HG02610 (cell line): ENCODE data around the gene DNAH9.

Source experiments
- ATAC-seq: cut with Tn5 transposase; IDR thresholded peaks from one replicate; pipeline ENCODE4 v1.9.1; 2021; ENCODE audit warnings: mild to moderate bottlenecking, moderate library complexity; ENCODE audit not compliant: unreplicated experiment

Gene DNAH9

DNA sequence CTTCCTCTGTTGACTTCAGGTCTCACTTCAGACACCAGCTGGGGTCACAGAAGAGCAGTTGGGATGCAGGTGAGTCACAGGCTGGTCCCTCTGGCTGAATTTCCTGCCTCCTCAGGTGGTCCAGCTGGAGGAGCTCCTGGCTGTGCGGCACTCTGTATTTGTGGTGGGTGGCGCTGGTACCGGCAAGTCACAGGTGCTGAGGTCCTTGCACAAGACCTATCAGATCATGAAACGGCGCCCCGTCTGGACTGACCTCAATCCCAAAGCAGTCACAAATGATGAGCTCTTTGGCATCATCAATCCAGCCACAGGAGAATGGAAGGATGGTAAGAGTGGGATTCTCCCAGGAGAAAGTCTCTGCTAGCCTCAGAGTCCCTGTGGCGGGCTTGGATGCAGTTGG is 149.2 kb downstream of the DNAH9 start:
- ATAC-seq, result no peak

DNA sequence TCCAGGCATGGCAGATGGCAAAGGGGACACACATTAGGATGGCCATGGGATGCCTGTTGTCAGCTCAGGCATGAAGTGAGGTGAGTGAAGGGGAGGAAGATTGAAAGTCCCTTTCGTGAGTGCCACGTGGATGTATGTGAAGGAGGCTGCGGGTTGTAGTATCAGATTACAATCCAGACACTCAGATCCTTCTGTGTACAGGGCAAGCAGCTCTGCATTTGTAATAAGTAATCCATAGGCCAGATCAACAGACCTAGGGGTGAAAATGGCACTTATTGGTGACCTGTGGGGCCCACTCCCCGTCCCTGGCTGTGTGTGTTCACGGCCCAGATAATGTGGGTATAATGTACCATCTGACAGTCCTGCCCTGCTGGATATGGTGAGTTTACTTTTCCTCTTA is 159.5 kb downstream of the DNAH9 start:
- no peak for ATAC-seq

DNA sequence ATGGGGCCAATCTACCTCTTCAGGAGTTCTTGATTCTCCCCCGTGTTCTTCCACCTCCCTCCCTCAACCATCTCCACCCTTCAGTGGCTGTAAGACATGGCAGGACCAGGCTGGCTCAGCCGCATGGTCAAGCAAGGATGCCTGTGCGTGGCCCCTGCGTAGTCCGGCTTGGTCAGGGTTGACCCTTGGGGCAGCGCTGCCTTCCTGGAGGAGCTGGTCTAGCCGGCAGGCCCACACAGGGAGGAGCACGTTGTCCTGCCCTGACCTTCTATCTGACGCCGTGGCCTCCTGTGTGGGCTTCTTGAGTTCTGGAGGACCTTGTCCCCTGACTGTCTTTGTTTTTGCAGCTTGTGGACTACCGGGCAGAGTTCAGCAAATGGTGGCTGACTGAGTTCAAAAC is 169.8 kb downstream of the DNAH9 start:
- ATAC-seq, result no peak

DNA sequence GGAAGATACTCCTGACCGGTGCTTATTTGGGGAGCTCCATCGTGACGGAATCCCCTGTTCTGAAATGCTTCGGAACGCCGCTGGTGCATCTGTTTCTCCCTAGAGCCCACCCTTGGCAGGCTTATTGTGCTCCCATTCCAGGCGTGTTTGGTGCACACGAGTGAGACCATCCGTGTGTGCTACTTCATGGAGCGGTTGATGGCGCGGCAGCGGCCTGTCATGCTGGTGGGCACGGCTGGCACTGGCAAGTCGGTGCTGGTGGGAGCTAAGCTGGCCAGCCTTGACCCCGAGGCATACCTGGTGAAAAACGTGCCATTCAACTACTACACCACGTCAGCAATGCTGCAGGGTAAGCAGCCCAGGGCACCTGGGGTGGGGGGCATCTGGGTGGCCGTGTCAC is 170.7 kb downstream of the DNAH9 start:
- no peak for ATAC-seq

DNA sequence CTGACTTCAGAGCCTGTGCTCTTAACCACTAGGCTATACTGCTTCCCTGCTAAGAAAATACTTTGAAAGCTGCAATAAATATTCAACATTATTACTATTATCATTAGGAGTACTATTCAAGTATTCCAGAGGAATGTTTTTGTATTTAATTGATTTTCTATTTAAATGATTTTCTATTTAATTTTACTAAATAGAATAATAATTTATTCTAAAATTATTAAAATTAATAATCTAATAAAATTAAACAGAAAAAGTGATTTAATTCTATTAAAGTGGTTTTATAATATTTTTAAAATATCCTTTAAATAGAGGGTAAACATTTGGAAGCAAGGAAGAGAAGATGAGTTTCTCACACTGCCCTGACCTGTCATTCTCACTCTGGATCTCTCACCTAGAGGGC is 173.8 kb downstream of the DNAH9 start:
- ATAC-seq, result no peak

DNA sequence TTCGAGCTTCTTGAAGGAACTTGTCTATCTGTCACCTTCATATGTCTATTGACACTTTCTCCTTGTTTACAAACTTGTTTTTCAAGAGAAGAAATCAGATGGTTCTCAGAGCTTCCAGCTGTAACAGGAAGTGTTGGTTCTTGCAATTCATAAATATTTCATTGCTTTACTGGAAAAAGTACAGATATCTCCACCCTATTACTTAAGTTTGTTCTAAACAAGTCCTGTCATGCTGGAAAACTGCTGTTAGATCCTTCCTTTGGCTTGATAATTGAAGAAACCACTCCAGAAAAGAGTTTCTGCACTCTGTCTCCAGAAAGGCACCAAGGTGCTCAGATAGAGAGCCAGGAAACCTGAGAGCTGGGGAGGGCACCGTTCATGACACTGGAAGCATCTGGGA is 181.6 kb downstream of the DNAH9 start:
- ATAC-seq, result no peak

DNA sequence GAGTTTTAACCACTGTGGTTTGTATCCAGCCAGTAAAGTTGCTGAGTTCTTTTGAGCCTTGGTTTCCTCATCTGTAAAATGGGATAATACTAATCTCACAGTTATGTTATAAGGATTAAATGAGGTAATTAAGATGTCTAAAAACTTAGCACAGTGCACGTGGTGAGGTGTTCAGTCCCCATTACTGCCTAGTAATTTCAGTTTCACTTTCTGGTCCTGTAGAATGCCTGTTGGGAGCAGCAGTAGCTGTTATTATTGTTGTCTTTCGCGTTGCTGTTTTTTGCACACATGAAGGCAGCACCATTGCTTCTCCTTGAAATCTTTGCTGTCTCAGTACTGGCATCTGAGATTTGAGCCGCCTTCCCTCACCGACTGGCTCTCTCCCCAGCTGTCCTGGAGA is 182.4 kb downstream of the DNAH9 start:
- no peak for ATAC-seq

DNA sequence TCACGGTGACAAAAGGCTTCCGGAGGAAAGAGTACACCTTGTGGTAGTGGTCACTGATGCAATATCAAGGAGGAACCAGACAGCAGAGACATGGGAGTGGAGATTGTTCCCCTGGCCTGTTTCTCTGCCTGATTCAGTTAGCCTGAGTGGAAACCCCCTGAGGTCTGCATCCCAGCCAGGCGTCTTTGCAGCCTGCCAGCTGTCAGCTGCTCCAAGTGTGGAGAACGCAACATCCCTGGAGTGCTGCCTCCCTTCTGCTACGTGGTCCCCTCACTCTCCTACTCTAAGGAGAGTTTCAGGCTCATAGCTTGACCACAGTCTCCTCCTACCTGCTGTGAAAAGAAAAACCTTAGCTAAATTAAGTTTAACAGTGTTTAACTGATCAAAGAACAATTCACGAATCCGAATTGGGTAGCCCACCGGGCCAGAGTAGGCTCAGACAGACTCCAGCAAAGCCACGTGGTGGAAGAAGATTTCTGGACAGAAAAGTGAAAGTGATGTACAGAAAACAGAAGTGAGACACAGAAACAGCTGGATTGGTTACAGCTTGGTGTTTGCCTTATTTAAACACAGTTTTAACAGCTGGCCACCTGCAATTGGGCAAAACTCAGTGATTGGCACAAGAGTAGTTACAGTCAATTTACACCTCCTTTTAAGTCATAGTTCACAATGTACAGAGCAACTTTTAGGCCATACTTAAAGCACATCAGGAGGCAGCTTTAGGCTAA is 188.6 kb downstream of the DNAH9 start:
- ATAC-seq, result no peak

DNA sequence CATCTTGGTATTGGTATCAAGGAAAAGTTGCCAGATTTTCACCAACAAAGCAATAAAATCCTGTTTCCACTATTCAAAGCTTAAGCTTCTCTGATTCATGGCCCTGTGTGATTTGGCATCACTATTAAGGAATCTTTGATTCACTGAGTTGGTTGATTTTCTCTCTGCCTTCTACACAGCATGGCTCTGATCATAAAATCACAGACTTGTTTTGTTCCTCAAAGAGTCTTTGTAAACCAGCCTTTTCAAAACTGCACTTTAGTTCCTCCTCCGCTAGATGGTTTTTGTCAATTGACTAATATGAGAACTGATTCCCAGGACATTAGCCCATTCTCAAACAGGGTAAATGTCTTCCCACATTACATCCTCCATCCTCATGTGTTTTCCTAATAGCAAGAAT is 197.6 kb downstream of the DNAH9 start:
- ATAC-seq, result no peak

DNA sequence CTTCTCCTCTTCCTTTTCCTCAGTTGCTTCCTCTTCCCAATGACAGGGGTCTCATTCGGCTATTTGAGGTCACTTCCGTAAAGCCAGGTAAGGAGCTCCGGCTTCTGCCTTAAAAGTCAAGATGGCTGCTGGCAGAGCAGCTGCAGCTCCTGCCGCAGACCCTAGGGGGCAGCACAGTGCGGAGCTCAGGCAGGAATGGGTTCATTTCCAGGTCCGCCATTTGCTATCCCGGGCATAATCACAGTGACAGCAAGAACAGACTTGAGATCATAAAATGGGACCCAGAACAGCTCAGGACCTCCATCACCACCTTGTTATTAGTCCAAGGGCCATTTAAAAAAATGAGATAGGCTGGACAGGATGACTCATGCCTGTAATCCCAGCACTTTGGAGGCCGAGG is 199.5 kb downstream of the DNAH9 start:
- ATAC-seq, result no peak

DNA sequence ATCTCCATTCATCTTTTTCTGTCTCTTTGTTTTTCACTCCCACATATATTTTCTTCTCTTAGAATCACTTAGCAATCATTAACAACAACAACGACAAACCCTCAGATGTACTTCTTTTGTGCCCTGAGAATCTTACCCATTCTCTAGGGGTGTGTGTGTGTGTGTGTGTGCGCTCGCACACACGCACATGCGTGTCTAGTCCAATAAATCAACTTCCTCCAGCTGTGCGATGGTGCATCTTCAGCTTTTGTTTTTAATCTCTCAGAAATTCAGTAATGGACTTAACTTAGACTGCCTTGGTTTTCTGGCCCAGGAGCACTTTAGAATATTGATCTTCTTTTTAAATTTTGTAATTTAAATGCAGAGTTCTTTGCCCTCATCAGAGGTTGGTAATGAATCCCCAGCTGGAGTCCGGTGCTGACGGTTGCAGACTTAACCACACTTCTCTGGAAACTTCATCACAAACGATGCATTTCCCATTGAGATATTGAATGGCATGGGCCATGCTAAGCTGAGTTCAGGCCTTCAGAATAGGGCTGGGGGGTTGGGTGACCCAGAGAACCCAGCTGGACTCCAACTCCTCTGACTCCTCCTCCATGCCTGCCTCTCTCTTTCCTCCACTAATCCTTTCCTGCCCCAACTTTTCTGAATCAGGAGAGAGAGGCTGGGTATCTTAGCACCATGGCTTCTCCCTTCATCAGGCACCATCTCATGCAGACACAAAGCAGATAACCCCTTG is 205.1 kb downstream of the DNAH9 start:
- no peak for ATAC-seq

DNA sequence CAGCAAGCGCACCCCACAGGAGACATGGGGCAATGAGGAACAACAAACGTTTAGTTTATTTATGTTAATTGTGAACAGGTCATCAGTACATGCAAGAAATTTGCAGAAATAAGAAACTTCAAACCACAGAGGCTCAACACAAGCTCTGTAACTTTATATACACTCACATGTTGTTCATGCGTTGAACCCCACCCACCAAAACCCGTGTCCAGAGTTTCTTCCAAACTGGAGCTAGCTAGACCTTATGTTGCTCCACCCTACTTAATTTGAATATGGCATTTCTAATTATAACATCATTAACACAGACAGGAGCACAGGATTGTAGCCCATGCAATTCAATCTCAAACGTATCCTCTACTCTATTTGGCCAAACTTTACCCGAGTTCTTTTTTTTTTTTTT is 206.9 kb downstream of the DNAH9 start:
- ATAC-seq, result no peak

DNA sequence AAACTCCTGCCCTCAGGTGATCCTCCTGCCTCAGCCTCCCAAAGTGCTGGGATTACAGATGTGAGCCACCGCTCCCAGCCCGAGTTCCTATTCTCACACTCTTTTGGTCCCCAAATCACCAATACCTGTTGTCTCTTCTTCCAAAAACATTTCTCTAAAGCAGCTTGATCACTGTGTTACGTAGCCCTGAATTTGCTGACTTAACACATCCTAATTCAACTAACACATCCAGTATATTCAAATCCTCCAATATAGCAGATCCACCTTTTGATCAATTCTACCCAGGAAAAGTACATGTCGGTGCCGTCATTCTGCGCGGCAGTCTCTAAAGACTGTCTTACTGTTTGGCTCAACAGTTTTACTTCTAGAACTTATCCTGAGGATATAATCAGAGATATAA is 207.7 kb downstream of the DNAH9 start:
- no peak for ATAC-seq

DNA sequence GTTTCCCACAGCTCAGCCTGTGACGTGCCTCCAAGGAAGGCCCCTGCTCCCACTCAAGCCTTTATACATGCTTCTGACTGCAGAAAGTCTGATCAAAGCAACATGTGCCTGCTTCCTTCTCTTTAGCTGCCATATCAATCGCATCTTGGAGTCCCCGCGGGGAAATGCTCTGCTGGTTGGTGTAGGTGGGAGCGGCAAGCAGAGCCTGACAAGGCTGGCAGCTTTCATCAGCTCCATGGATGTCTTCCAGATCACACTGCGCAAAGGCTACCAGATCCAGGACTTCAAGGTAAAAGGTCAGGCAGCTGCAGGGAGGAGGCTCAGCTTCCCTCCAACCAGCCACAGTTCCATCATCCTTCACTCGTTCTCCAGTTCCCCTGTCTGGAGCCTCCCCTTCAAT is 209.3 kb downstream of the DNAH9 start:
- no peak for ATAC-seq

DNA sequence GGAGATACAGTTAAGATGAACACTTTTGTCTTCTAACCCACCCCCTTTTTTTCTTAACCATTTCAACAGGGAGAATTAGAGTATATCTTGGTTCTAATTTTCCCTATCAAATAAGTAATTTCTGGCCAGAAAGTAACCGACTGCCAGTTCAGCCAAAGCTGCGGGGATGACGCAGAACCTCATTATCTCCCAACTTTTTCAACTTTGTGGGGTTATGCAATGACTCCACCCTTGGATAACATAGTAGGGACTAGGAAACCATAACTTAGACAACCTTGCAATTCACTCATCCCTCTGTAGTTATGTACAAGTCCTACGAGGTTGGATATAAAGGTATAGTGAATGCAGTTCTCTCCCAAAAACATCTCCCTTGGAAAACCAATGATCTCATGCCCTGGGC is 215.0 kb downstream of the DNAH9 start:
- no peak for ATAC-seq

DNA sequence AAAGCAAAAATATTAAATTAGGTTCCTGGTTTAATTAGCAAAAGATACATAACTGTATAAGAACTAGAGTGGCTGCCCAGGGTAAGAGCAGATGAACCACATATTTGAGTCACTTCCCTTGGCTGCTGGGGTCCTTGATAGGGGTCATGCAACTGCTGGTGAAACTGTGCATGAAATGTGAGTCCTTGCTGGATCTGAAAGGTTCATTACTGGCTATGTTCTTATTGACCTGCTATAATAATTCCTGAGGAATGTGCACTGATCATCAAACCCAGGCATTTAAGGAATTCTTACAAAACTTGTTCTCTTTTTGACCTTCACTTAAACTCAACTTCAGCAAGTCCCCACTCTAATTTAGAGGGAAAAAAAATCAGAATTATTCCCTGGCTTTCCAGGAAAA is 215.6 kb downstream of the DNAH9 start:
- ATAC-seq, result no peak

DNA sequence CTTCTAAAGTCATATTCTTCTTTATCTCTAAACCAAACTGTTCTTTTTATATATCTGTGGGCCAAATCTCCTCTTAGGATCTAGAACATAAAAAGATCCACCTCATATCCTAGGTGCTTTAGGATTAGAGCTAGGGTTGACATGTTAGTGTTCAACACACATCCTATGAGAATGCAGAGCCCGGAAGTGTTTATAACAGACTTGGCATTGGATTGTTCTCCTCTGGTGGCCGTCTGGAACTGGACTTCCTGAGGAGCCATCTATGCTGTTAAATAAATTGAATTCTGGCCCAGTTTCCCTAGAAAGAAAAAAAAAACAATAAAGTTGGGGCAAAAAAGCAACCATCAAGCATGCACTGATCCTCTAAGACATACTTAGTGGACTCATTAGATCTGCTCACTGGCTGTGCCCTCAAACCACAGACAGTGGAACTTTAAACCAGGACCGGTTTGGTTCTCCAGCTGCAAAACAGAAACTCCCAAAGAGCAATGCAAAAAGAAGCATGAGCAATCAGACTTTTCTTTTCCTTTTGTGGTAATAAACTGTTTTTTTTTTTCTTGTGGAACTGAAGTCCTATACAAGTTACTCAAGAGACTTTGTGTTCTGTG is 216.5 kb downstream of the DNAH9 start:
- ATAC-seq, result no peak

DNA sequence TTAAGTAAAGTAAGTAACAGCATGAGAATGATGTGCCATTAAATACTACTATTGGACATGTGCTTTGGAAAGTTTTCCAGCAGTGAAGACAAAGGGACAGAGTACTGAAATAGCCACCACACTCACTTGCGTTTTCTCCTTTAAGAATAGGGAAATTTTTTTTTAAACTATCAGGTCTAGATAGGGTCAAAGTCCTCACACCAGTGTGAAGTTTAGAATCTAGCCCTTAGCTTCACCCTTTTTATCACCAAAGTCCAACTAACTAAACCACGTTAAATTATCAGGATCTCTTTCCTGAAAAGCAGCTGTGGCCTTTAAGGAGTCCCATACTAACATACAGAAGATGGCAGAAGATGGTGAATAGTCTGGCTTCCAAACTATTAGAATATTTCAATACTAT is 218.1 kb downstream of the DNAH9 start:
- ATAC-seq, result no peak

DNA sequence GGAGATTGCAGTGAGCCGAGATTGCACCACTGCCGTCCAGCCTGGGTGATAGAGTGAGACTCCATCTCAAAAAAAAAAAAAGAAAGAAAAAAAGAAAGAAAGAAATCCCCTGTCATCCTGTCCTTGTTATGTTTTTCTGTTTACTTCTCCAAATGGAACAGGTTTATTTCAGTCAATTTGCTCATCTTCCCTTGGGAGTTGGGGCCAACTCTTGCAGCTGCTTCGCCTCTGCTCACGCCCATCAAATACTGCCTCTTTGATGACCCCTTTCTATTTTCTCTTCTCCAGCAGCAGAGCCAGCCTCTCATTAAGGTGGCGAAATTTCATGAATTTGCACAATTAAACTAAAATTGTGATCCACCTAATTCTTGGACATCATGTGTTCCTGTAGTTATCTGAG is 225.6 kb downstream of the DNAH9 start:
- ATAC-seq, result no peak

DNA sequence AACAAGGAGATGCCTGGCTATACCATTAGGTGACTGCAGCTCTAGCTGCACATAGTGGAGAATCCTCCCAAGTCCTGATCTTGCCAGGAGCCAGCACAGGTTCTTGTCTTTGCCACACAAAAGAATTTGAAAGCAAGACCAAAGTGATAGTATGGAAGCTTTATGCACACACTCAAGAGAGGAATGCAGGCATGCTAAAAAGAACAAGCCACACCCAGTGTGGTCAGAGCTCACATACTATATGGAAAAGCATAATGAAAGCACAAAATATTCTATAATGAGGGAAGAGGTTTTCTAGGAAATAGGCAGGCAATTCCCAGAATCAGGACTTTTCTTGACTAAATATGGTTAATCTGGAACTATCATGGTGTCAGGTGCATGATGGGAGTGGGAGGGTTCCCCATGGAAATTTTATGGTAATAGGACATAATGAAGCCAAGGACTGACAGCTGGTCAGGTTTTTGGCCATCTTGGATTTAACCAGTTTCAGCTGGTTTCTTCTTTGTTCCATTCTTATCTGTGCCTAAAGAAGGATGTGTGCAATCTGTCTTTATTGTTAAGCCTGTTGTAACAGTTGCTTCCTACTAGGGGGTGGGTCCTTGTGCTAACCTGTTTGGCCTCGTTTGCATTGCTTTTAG is 227.4 kb downstream of the DNAH9 start:
- no peak for ATAC-seq

DNA sequence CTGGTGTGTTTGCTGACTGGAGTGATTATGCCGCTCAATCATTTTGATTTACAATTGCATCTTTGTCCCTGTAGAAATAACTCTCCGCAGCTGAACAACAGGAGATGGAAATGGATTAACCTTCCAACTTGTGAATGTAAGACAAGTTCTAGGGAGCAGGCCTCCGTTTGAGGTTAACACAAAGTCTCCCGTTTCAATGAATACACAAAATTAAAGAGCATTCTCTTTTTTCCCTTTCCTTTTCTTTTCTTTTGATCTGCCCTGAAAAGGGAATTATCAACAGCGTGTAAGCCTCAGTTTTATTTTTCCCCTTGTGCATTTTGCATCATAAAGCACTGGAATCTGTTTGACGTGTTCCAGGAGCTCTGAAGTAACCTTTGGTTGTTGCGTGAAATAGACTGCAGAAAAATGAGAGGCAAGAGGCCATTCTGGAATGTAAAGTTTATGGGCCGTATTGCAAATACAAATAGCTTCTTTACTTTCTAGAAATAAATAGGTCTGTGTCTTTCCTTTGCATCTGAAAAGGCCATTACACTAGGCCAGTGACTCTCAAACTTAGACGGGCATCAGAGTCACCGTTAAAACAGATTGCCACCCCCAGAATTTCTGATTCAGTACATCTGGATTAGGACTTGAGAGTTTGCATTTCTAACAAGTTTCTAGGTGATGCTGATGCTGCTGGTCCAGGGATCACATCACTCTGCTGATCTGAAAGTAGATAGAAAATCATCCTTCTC is 234.3 kb downstream of the DNAH9 start:
- ATAC-seq, result no peak
